ENCODE results near the gene ADCK1.
"Not testable (repeated sequence)": the region's sequence is repeated elsewhere in the genome, so short reads cannot be mapped to it uniquely, and the experiment has no call there.

Gene ADCK1

GRCh38 chr14:77812028-77812427 lies 12.1 kb downstream of the ADCK1 start:
- no peak for DNase-seq

DNA sequence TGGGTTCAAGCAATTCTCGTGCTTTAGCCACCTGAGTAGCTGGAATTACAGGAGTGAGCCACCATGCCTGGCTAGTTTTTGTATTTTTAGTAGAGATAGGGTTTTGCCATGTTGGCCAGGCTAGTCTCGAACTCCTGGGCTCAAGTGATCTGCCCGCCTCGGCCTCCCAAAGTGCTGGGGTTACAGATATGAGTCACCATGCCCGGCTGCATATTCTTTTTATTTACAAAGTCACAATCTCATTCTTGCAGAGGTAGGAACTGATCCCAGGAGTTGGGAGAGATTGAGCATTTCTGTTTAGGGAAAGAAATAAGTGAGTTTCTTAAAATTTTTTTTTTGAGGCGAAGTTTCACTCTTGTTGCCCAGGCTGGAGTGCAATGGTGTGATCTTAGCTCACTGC lies 12.8 kb downstream of the ADCK1 start:
- not testable (repeated sequence) for DNase-seq

- DNase-seq: no peak
Measured at GRCh38 chr14:77822307-77822706, 22.4 kb downstream of the ADCK1 start.

DNA sequence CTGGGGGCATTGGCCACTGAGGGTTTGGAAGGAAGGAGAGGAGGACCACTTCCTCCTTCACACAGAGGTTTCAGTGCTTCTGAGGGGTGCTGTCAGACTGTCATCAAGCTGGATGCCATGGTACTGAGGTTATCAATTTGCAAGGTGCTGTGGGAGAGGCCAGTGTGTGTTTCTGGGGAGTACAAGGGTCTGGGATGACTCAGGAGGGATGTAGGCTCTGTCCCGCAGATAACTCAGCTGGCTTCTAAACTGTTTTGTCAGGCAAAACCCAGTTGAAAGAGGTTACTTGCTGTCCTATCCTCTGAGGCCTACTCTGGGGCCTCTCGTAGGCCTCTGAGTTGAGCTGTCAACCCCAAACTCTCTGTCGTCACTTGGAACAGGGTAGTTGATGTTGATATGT lies 22.8 kb downstream of the ADCK1 start:
- DNase-seq: no peak

- DNase-seq: no peak
Measured at GRCh38 chr14:77823378-77823777, 23.5 kb downstream of the ADCK1 start.

- no peak for DNase-seq
Measured at GRCh38 chr14:77825895-77826519, 26.1 kb downstream of the ADCK1 start.

- DNase-seq: no peak
Measured at GRCh38 chr14:77830692-77831091, 30.8 kb downstream of the ADCK1 start.

DNA sequence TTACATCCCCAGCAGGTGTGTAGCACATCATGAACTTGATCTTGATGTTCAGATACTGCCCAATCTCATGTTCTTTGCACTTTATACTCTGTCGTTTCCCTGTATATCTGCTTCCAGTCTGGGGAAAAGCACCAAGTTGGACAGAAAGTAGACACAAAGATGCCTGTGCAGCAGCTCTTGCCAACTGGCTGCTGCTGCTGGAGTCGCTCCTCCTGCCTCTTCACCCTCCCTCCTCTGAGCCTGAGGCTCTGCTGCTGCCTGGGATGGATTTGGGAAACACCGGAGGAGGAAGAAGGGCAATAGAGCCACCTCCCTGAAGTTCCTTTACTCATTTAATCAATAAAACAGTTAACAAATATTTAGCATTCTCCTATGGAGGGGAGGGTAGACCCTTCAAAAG lies 32.4 kb downstream of the ADCK1 start:
- peak; percentile 20 for DNase-seq

DNA sequence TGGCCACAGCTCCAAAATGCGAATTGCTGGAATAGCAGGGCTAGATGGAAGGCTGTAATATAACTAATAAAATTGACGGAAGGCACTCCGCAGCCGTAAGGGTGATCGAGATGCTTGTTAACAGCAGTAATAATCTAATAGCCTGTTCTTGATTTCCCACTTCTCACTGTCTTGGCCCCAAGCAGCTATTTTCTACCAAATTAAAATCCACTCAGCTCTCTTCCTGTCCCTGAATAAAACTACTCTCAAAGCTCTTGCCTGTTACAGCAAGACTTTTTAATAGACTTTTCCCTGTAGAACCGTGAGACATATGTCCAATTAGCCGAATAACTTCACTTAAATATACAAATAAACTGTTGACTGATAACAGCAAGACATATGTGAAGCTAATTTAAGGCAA lies 38.0 kb downstream of the ADCK1 start:
- no peak for DNase-seq

DNA sequence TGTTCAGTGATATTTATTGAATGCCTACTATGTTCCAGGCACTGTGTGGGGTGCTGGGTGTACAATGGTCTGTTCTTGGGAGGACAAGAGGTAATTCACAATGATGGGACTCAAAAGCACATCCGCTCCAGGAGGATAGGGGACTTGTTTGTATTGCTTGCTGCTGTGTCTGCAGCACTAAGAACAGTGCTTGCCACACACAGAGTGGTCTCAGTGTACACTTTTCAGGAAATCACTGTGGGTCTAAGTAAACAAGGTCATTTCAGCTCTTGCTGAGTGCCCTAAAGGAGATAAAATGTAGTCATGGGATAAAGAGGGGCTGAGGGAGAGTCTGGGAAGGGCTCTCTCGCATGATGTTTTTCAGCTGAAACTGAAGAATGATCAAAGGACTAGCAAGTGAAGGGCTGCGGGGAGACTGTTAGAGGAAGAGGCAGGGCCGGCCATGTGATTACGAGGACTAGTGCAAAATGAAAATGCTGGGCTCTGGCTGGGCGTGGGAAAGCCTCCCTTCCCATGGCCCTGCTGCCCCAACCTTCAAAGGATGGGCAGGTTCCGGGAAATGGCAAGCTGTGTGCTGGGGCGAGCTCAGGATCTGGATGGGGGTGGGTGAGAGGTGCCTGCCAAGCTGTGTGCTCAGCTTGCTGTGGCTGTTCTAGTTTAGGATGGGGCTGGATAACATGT lies 39.1 kb downstream of the ADCK1 start:
- no peak for DNase-seq

GRCh38 chr14:77843195-77843594 lies 43.3 kb downstream of the ADCK1 start:
- DNase-seq: no peak

- DNase-seq: no peak
Measured at GRCh38 chr14:77843651-77844050, 43.7 kb downstream of the ADCK1 start.

GRCh38 chr14:77844802-77845201 lies 44.9 kb downstream of the ADCK1 start:
- no peak for DNase-seq

DNA sequence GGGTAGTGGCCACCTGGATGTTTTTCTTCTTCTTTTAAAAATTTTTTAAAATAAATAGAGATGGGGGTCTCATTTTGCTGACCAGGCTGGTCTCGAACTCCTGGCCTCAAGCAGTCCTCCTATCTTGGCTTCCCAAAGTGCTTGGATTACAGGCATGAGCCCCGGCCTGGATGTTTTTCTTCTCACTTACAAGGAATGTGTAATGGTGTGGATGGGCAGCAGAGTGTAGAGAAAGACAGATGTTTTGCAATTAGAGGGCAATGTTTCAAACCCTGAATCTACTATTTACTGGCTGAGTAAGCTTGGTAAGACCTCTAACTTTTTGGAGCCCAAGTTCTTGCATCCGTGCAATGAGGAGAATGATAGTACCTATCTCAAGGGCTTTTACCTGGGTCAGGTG lies 48.1 kb downstream of the ADCK1 start:
- DNase-seq: no peak

- DNase-seq: no peak
Measured at GRCh38 chr14:77849711-77850110, 49.8 kb downstream of the ADCK1 start.

DNA sequence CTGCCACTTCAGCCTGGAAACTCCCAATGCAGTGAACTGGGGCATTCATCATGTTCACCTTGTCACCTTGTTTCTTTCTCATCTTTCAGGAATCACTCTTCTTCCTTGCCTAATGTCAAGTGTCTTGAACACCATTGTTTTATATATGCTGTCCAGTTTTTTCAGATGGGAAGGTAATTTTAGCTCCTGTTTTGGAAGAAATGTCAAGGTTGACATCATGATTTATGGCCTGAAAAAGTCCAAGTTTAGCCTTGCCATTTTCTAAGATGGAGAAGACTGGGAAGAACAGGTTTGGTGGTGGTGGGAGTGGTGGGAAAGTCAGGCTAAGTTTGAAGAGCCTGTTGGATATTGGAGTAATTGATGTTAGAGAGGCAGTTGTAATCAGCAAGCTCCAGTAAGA lies 54.0 kb downstream of the ADCK1 start:
- DNase-seq: no peak

DNA sequence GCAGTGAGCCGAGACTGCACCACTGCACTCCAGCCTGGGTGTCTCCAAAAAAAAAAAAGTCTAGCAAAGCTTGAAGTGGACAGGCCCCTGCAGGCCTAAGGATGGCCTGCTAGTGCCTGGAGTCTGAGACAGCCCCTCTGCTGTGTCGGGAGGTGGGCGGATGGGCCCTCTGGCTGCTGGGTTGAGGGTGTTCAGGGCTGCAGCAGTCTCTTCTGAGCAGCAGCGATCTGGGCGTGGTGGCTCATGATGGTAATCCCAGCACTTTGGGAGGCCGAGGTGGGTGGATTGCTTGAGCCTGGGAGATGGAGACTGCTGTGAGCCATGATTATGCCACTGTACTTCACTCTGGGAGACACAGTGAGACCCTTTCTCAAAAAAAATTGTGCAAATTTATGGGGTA lies 57.0 kb downstream of the ADCK1 start:
- no peak for DNase-seq

GRCh38 chr14:77859934-77860570 lies 60.1 kb downstream of the ADCK1 start:
- DNase-seq: no peak

DNA sequence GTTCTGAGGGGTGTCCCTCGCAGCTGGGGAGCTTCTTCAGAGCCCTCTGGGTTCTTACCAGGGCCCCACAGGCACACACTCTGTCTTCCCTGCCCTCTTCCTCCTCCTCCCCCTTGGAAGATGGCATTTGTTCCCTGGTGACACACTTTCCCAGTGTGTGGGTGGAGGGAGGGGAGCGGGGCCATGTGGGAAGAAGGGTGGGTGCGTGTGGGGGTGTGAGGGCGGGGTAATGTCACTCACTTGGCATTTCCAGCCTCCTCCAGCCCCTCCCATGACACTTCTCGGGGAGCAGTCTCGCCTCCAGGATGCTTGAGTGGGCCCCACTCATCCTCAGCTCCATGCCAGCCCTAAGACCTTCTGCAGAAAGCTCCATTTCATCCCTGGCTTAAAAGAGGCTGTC lies 61.3 kb downstream of the ADCK1 start:
- no peak for DNase-seq

- peak; percentile 63 for DNase-seq
Measured at GRCh38 chr14:77862154-77862786, 62.4 kb downstream of the ADCK1 start.

DNA sequence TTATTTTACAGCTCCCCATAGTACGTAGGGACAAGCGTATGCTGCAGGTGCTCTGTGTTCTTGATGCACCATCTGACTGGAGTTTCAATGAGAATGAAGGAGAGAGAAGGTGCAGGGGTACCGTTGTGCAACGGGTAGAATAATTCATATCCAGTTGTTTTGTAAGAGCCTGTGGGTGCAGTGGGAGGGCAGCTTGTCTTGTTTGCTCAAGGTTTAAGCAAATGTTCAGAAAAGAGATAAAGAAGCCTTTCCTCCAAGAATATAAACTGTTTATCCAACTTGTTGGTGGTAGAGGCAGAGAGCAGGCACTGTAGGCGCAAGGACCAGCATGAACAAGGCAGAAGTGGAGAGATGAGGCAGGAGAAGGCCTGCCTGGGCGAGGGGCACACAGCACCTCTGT lies 64.2 kb downstream of the ADCK1 start:
- no peak for DNase-seq

- no peak for DNase-seq
Measured at GRCh38 chr14:77864580-77864979, 64.7 kb downstream of the ADCK1 start.

GRCh38 chr14:77865455-77865854 lies 65.5 kb downstream of the ADCK1 start:
- DNase-seq: no peak

DNA sequence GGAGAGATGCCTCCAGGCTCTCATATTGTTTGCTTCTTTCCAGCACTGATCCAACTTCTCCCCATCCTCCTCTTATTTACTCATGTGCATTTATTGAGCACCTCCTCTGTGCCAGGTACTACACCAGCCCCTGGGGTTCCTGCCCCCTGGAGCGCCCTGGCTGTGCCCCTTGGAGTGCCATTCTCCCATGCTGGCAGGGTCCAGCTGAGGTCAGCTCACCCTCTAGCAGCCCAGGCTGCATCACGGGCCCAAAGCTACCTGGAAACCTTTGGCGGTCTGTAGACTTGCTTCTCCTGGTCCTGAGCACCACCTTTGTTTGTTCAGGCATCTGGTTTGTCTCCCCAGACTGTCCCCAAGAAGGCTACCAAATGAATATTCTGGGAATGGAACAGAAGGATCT lies 67.0 kb downstream of the ADCK1 start:
- DNase-seq: no peak
